ENCODE results near the gene ARHGAP40.

ARHGAP40 gene

GRCh38 chr20:38608188-38608587, 6.6 kb downstream of the ARHGAP40 start:
- no peaks in the 10 kb centered on the region for H3K36me3 ChIP-seq (ENCODE audit: insufficient read depth, low read length)

GRCh38 chr20:38609815-38610214, 8.2 kb downstream of the ARHGAP40 start:
- H3K4me1 ChIP-seq (ENCODE audit: insufficient read depth, low read length, severe bottlenecking), result no peaks in the 10 kb centered on the region
- H3K27me3 ChIP-seq (ENCODE audit: insufficient read depth, low read length), result peaks cover 3% of the 10 kb centered on the region; the same call in 1 of the 2 replicates
- H3K9me2 ChIP-seq (ENCODE audit: low read depth, low read length), result no peaks in the 10 kb centered on the region
- H4K20me1 ChIP-seq (ENCODE audit: insufficient read depth, low read length), result no peaks in the 10 kb centered on the region
- TF ChIP-seq CTCF (IDR thresholded peaks at IDR 0.05; ENCODE audit: low read length) (no peak), EZH2 (IDR thresholded peaks at IDR 0.05; ENCODE audit: borderline replicate concordance, low read length) (no peak)
- no peaks in the 10 kb centered on the region for H3K9me3 ChIP-seq (ENCODE audit: low read length)
- no peak overlapping the region for H3K4me2 ChIP-seq (ENCODE audit: low read length)
- no peaks in the 10 kb centered on the region for H3K36me3 ChIP-seq (ENCODE audit: insufficient read depth, low read length)
- H2AFZ ChIP-seq (ENCODE audit: low read length), result no peak overlapping the region
- H3K79me2 ChIP-seq (ENCODE audit: insufficient read depth, low read length), result no peaks in the 10 kb centered on the region
- no peaks in the 10 kb centered on the region for H3F3A ChIP-seq (ENCODE audit: insufficient read depth, low read length)
- H3K4me3 ChIP-seq (ENCODE audit: low read depth, low read length, poor library complexity, severe bottlenecking), result no peak overlapping the region
- H3K9ac ChIP-seq (ENCODE audit: low read length), result no peak overlapping the region
- H3K27ac ChIP-seq (ENCODE audit: low read depth, low read length, poor library complexity, severe bottlenecking), result no peak overlapping the region

More at GRCh38 chr20:38608188-38608587, 6.6 kb downstream of the ARHGAP40 start:
- Histone ChIP-seq H3K27me3 (ENCODE audit: insufficient read depth, low read length) (peaks cover under 1% of the 10 kb centered on the region), H2AFZ (ENCODE audit: low read length) (no peak overlapping the region), H3K9me3 (ENCODE audit: low read length) (no peaks in the 10 kb centered on the region), H3K4me3 (ENCODE audit: low read depth, low read length, poor library complexity, severe bottlenecking) (no peak overlapping the region), H3F3A (ENCODE audit: insufficient read depth, low read length) (no peaks in the 10 kb centered on the region), H3K9me2 (ENCODE audit: low read depth, low read length) (no peaks in the 10 kb centered on the region), H4K20me1 (ENCODE audit: insufficient read depth, low read length) (no peaks in the 10 kb centered on the region), H3K79me2 (ENCODE audit: insufficient read depth, low read length) (no peaks in the 10 kb centered on the region), H3K9ac (ENCODE audit: low read length) (no peak overlapping the region), H3K27ac (ENCODE audit: low read depth, low read length, poor library complexity, severe bottlenecking) (no peak overlapping the region), H3K4me1 (ENCODE audit: insufficient read depth, low read length, severe bottlenecking) (no peaks in the 10 kb centered on the region), H3K4me2 (ENCODE audit: low read length) (no peak overlapping the region)
- TF ChIP-seq EZH2 (IDR thresholded peaks at IDR 0.05; ENCODE audit: borderline replicate concordance, low read length) (no peak), CTCF (IDR thresholded peaks at IDR 0.05; ENCODE audit: low read length) (no peak)

GRCh38 chr20:38610521-38610920, 8.9 kb downstream of the ARHGAP40 start:
- Histone ChIP-seq H2AFZ (ENCODE audit: low read length) (no peak overlapping the region), H3K36me3 (ENCODE audit: insufficient read depth, low read length) (no peaks in the 10 kb centered on the region), H3K27me3 (ENCODE audit: insufficient read depth, low read length) (peaks cover 3% of the 10 kb centered on the region; the same call in 1 of the 2 replicates), H3F3A (ENCODE audit: insufficient read depth, low read length) (no peaks in the 10 kb centered on the region), H3K79me2 (ENCODE audit: insufficient read depth, low read length) (no peaks in the 10 kb centered on the region), H3K4me3 (ENCODE audit: low read depth, low read length, poor library complexity, severe bottlenecking) (no peak overlapping the region), H3K9ac (ENCODE audit: low read length) (no peak overlapping the region), H4K20me1 (ENCODE audit: insufficient read depth, low read length) (no peaks in the 10 kb centered on the region), H3K27ac (ENCODE audit: low read depth, low read length, poor library complexity, severe bottlenecking) (no peak overlapping the region), H3K9me3 (ENCODE audit: low read length) (no peaks in the 10 kb centered on the region), H3K9me2 (ENCODE audit: low read depth, low read length) (no peaks in the 10 kb centered on the region), H3K4me2 (ENCODE audit: low read length) (no peak overlapping the region), H3K4me1 (ENCODE audit: insufficient read depth, low read length, severe bottlenecking) (no peaks in the 10 kb centered on the region)
- TF ChIP-seq EZH2 (IDR thresholded peaks at IDR 0.05; ENCODE audit: borderline replicate concordance, low read length) (no peak), CTCF (IDR thresholded peaks at IDR 0.05; ENCODE audit: low read length) (no peak)

Data from OCI-LY1 (cell line).